ENCODE measurements around the gene FOXA1.
"Not testable (repeated sequence)": the region's sequence is repeated elsewhere in the genome, so short reads cannot be mapped to it uniquely, and the experiment has no call there.

The FOXA1 gene

GRCh38 chr14:37555596-37555995, 39.5 kb downstream of the FOXA1 start:
- DNase-seq (ENCODE audit: low spot score), result not testable (repeated sequence)

- no peak for DNase-seq (ENCODE audit: low spot score)
These were observed 41.0 kb downstream of the FOXA1 start for GRCh38 chr14:37553935-37554550.

GRCh38 chr14:37551119-37551518, 43.9 kb downstream of the FOXA1 start:
- DNase-seq (ENCODE audit: low spot score), result no peak

- no peak for DNase-seq (ENCODE audit: low spot score)
These were observed 44.5 kb downstream of the FOXA1 start for GRCh38 chr14:37550511-37550910.

GRCh38 chr14:37546621-37547447, 48.2 kb downstream of the FOXA1 start:
- no peak for DNase-seq (ENCODE audit: low spot score)

GRCh38 chr14:37545174-37545573, 49.9 kb downstream of the FOXA1 start:
- no peak for DNase-seq (ENCODE audit: low spot score)

- DNase-seq (ENCODE audit: low spot score), result no peak
These were observed 50.6 kb downstream of the FOXA1 start for GRCh38 chr14:37544407-37544806.

GRCh38 chr14:37539992-37540391, 55.1 kb downstream of the FOXA1 start:
- no peak for DNase-seq (ENCODE audit: low spot score)

Data from germinal center (tissue), 1 donor.